ENCODE results near the gene UFSP1. TPM values are rescaled to one million over a fixed set of nuclear protein-coding genes. Genes with fewer than 3 reads are reported as not detected.

UFSP1 gene
- total and polyA plus RNA-seq, 2 of the 13 experiments (the other 11 are each of a cell fraction or from before 2014, with no cell fraction given), result 0.65 to 3.3 TPM

DNA sequence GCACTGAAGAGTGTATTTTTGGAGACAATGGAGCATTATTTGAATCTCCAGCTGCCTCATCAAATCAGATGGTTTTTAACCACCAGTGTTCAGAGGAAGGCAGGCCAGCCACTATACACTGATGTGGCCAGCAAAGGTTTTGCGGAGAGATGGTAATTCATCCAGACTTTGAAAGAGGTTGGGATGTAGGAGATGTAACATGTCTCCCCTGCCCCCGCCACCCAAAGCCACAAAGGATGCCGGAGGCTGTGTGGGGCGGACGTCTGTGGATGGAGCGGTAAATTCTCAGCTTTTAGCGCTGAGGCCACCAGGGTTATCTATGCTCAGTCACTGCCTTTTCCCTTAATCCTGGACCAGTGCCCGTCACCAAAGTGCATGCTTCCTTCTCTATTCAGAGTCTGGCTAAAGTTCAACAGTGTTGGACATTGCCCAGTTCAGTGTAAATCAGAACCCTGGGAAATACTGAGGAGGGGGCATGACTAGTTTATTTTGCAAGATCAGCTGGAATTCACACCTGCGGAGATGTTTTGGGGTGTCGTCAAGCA lies 26.0 kb downstream of the UFSP1 start (continued):
- TF ChIP-seq, protein P1, sequence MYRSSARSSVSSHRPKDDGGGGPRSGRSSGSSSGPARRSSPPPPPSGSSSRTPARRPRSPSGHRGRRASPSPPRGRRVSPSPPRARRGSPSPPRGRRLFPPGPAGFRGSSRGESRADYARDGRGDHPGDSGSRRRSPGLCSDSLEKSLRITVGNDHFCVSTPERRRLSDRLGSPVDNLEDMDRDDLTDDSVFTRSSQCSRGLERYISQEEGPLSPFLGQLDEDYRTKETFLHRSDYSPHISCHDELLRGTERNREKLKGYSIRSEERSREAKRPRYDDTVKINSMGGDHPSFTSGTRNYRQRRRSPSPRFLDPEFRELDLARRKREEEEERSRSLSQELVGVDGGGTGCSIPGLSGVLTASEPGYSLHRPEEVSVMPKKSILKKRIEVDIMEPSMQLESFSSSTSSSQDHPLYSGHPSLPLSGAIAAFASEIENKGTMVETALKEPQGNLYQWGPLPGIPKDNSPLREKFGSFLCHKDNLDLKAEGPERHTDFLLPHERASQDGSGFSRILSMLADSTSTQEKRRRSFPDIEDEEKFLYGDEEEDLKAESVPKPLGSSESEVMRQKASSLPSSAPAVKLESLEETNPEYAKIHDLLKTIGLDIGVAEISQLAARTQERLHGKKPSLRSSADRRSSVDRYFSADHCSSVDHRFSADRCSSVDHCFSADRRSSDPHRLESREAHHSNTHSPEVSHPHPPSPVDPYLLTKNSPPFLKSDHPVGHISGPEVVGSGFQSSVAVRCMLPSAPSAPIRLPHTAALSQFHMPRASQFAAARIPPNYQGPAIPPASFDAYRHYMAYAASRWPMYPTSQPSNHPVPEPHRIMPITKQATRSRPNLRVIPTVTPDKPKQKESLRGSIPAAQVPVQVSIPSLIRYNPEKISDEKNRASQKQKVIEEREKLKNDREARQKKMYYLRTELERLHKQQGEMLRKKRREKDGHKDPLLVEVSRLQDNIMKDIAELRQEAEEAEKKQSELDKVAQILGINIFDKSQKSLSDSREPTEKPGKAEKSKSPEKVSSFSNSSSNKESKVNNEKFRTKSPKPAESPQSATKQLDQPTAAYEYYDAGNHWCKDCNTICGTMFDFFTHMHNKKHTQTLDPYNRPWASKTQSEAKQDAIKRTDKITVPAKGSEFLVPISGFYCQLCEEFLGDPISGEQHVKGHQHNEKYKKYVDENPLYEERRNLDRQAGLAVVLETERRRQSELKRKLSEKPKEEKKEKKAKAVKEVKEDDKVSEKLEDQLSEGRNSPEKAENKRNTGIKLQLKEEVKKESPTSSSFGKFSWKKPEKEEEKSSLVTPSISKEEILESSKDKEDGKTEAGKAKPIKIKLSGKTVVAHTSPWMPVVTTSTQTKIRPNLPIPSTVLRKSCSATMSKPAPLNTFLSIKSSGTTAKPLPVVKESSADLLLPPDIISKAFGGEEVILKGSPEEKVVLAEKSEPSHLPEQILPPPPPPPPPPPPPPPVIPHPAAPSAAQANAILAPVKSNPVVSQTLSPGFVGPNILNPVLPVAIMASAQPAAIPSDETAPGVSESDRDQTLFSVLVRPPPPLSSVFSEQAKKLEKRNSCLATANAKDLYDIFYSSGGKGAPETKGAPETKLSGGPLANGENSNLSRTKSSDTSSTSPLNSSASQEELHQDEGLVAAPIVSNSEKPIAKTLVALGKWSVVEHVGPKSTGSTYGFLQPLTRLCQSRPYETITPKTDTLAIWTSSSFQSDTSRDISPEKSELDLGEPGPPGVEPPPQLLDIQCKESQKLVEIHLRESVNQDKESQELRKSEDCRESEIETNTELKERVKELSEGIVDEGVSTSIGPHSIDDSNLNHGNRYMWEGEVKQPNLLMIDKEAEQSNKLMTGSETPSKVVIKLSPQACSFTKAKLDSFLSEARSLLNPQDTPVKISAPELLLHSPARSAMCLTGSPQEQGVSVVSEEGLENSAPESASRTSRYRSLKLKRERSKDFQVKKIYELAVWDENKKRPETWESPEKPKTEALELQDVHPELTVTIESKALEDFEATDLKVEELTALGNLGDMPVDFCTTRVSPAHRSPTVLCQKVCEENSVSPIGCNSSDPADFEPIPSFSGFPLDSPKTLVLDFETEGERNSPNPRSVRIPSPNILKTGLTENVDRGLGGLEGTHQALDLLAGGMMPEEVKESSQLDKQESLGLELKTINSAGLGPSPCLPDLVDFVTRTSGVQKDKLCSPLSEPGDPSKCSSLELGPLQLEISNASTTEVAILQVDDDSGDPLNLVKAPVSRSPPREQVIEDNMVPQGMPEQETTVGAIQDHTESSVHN (CRISPR knock-in tag; IDR thresholded peaks at IDR 0.05), result no peak
- TF ChIP-seq SUZ12 (IDR thresholded peaks at IDR 0.05; ENCODE audit: low read depth, low read length), result no peak
- no peak for TF ChIP-seq ZNF672 (CRISPR knock-in tag; IDR thresholded peaks at IDR 0.05)
- TF ChIP-seq, protein P2, sequence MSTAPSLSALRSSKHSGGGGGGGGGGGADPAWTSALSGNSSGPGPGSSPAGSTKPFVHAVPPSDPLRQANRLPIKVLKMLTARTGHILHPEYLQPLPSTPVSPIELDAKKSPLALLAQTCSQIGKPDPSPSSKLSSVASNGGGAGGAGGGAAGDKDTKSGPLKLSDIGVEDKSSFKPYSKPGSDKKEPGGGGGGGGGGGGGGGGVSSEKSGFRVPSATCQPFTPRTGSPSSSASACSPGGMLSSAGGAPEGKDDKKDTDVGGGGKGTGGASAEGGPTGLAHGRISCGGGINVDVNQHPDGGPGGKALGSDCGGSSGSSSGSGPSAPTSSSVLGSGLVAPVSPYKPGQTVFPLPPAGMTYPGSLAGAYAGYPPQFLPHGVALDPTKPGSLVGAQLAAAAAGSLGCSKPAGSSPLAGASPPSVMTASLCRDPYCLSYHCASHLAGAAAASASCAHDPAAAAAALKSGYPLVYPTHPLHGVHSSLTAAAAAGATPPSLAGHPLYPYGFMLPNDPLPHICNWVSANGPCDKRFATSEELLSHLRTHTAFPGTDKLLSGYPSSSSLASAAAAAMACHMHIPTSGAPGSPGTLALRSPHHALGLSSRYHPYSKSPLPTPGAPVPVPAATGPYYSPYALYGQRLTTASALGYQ (CRISPR knock-in tag; IDR thresholded peaks at IDR 0.05), result no peak
- TF ChIP-seq TBX2 (CRISPR knock-in tag; IDR thresholded peaks at IDR 0.05; ENCODE audit: borderline replicate concordance), result 0 out of 2 replicates have a peak, but pooled peaks have one; percentile 20
- TF ChIP-seq ZNF367 (CRISPR knock-in tag; IDR thresholded peaks at IDR 0.05; ENCODE audit: borderline replicate concordance), result no peak
- TF ChIP-seq DR1 (CRISPR knock-in tag; IDR thresholded peaks at IDR 0.05), result no peak
- no peak for TF ChIP-seq ZNF772 (CRISPR knock-in tag; IDR thresholded peaks at IDR 0.05)
- no peak for TF ChIP-seq ZNF616 (CRISPR knock-in tag; IDR thresholded peaks at IDR 0.05; ENCODE audit: low read depth)
- TF ChIP-seq ZNF468 (CRISPR knock-in tag; IDR thresholded peaks at IDR 0.05), result no peak
- no peak for TF ChIP-seq SOX6 (IDR thresholded peaks at IDR 0.05)
- 0 out of 2 replicates have a peak, but pooled peaks have one; percentile 17 for TF ChIP-seq SOX6 (CRISPR knock-in tag; IDR thresholded peaks at IDR 0.05)
- TF ChIP-seq ZBTB21 (CRISPR knock-in tag; IDR thresholded peaks at IDR 0.05), result no peak
- TF ChIP-seq HNF4A (CRISPR knock-in tag; IDR thresholded peaks at IDR 0.05), result peak; percentile 83
- TF ChIP-seq ZNF556 (CRISPR knock-in tag; IDR thresholded peaks at IDR 0.05; ENCODE audit: borderline replicate concordance), result no peak
- TF ChIP-seq NFIB (CRISPR knock-in tag; IDR thresholded peaks at IDR 0.05; ENCODE audit: borderline replicate concordance), result no peak
- TF ChIP-seq, protein P3, sequence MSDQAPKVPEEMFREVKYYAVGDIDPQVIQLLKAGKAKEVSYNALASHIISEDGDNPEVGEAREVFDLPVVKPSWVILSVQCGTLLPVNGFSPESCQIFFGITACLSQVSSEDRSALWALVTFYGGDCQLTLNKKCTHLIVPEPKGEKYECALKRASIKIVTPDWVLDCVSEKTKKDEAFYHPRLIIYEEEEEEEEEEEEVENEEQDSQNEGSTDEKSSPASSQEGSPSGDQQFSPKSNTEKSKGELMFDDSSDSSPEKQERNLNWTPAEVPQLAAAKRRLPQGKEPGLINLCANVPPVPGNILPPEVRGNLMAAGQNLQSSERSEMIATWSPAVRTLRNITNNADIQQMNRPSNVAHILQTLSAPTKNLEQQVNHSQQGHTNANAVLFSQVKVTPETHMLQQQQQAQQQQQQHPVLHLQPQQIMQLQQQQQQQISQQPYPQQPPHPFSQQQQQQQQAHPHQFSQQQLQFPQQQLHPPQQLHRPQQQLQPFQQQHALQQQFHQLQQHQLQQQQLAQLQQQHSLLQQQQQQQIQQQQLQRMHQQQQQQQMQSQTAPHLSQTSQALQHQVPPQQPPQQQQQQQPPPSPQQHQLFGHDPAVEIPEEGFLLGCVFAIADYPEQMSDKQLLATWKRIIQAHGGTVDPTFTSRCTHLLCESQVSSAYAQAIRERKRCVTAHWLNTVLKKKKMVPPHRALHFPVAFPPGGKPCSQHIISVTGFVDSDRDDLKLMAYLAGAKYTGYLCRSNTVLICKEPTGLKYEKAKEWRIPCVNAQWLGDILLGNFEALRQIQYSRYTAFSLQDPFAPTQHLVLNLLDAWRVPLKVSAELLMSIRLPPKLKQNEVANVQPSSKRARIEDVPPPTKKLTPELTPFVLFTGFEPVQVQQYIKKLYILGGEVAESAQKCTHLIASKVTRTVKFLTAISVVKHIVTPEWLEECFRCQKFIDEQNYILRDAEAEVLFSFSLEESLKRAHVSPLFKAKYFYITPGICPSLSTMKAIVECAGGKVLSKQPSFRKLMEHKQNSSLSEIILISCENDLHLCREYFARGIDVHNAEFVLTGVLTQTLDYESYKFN (CRISPR knock-in tag; conservative IDR thresholded peaks at IDR 0.05), result peak; percentile 77
- no peak for TF ChIP-seq ZNF232 (CRISPR knock-in tag; IDR thresholded peaks at IDR 0.05; ENCODE audit: borderline replicate concordance)

All from HepG2 (cell line).